Measurements from ENCODE around the gene PLCXD3.

DNA sequence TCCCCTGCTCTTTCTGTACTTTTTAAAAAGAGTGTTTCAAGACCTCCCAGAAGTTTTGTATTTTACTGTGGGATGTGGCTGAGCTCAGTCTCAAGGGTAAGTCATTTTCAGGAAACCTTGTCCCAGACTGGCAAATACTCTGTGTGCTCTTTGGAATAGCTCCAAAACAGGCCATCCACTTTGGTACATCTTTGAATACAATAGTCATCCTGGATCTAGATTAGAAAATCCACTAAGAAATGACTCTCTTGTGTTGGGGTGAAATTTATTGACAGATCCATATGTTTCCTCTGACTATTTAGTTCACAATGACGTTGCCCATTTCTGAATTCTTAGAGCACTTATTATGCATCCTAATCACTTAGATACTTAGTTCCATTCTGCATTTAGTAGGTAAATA lies 95.2 kb downstream of the PLCXD3 start:
- TF ChIP-seq CTCF (IDR thresholded peaks at IDR 0.05) (no peak), POLR2A (IDR thresholded peaks at IDR 0.05) (no peak), POLR2AphosphoS5 (IDR thresholded peaks at IDR 0.05) (no peak)

Data from prostate gland (tissue), 2 donors.